Cortex of kidney (tissue), 1 donor: ENCODE data around the gene LENEP.

Experiments used
- DNase-seq: peaks from one replicate; lab custom pipeline; 2025; lab: John Stamatoyannopoulos, UW

LENEP gene

DNA sequence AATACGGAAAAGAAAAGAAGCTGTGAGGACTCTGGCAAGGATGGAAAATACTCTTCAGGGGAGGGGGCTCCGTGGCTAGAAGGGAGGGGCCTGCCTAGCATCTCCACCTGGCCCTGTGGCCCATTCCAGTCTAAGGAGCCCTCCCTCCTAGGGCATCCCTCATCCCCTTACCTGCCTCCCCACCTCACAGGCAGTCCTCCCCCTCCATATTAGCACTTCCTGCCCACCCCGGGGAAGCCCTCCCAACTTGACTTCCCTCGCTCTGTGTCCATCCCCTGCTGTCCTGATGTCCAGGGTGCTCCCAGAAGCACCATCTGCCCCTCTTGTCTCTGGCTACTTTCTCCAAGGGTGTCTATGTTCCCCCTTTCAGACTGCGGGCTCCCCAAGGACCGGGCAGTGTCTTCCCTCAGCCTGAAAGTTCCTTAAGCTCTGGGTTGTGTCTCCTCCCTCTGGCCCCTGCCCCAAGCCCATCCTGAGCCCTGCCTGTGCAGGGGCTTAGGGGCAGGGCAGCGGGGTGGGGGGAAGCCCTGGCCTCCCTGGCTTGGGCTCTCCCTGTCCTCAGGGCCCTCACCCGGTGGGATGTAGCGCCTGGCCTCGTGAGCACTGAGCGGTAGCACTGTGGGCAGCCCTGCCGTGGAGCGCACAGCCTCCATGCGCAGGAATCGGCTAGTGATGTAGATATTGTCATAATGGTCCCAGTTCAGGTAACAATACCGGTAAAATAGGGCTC lies 36.3 kb downstream of the LENEP start:
- DNase-seq, result no peak

DNA sequence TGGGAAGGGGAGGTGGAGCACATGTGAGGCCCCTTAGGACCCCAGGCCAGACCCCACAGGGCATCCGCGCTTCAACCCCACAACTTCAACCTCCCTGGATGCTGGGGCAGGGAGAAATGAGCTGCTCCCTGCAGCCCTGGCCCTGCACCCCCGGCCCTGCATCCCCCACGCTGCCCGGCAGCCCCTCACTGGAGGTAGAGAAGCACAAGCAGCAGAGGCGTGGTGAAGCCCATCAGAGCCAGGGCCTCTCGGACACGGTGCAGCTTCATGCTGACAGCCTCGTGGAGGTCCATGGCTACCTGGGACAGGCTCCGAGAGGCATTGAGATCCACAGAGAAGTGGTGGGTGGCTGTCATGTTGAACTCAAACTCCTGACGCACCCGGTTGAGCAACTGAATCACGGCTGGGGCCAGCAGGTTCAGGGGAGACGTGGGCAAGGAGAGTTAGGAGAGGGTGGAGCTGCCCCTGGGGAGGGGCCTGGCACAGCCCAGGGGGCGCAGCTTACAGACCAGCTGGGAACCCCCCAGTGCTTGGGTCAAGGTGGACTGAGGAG lies 36.9 kb downstream of the LENEP start:
- DNase-seq, result no peak

DNA sequence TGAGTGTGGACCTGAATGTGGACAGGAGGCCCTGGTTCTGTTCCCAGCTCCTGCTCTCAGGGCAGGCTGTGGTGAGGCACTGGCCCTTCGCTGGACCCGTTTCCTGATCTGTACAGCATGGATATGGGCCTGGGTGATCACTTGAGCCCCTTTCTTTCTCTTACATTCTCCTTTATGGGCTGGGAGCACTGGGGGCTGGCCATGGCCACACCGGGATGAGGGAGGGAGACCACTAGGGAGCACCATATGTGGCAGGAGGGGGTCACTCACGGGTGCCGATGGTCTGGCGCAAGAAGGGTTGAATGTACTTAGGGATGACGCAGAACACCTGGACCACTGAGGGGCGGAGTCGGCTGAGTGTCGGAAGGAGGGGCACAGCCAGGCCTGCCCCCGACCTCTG lies 37.5 kb downstream of the LENEP start:
- DNase-seq, result no peak

DNA sequence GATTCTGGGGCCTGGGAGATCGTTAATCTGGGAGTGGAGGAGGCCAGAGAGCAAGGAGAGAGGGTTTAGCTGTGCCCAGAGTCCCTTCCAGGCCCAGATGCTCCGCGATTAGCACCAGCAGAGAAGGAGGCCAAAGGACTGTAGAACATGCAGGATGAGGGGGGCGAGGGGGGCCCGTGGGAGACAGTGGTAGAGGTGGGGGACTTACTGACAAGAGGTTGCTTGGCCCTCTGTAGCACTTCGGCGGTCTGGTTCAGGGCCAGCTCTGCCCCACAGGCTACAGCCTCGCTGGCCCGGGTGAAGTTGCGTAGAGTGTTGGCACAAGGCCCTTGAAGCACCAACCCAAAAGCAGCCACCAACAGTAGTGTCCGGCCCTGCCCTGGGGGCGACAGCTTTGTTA lies 39.5 kb downstream of the LENEP start:
- DNase-seq, result no peak

DNA sequence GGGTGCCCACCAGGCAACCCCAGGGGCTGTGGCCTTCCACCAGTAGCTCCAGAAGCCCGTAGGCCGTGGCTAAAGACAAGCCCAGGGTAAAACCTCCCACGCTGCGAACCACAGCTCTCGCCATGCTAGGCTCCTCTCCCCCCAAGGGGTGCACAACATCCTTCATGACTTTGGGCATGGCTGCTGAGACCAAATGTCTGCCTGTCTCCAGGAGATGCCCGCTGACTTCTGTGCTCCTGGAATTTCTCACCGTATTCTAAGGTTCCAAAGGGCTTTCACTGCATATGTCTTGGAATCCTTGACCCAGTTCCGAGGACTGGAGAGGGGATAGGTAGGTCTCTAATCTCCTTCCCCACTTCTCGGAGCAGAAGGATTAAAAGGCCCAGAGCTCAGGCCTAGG lies 40.1 kb downstream of the LENEP start, which contains the start of the genes DCST1 and DCST2:
Gene DCST1 (plus strand): TSS at position 301 of the 400 bp plus-strand sequence. CDS start 213 bp downstream, outside the sequence.
Gene DCST2 (minus strand): TSS at position 258 of the 400 bp plus-strand sequence. CDS start 80 bp downstream, at position 178.
- no peak for DNase-seq

DNA sequence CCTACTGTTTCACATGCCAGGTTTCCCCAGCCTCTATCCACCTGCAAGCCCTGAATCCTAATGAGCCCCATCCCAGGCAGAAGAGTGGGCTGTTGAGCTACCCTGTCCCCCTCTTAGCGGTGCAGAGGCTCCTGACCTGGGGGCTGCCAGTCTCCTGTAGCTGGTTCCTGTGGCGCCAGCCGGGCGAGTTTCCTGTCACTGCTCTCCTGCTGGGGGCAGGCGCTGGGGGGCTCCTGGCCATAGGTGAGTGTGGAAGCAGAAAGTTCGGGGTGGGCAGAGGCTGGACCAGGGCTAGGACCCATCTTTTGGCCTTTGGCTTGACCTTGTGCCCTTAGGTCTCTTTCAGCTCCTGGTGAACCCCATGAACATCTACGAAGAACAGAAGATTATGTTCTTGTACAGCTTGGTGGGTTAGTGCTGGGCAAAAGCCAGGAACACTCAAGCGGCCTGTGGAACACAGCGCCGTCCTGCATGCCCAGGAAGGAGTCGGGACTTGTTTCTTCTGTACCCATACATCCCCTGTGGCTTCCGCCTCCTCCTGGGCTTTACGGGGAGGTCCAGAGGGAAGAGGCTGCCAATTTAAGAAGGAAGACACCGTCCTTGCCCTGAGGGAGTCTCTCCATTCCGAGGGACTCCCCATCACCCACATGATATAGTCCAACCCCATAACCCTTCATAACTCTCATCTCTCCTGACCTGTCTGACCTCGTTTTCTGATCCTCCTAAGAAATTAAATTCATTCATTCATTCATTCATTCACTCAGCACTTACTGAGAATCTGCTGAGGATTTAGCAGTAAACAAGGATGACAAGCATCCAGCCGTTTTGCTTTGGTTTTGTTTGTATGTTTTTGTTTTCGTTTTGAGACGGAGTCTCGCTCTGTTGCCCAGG lies 41.2 kb downstream of the LENEP start:
- DNase-seq, result no peak

DNA sequence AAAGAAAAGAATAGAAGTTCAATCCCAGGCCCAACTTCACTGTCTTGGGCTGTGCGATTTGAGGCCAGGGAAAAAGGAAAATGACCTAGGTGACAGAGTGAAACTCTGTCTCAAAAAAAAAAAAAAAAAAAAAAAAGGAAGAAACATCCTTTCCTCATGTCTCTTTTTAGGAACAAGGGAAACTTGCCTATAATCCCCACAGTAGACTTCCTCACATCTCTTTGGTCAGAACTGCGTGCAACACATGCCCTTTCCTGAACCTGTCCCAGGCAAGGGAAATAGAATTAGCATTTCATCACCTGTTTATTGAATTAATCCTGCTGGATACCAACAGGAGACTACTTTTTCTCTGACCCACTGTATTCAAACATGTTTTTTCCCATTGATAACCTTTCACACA lies 42.5 kb downstream of the LENEP start:
- DNase-seq, result no peak

DNA sequence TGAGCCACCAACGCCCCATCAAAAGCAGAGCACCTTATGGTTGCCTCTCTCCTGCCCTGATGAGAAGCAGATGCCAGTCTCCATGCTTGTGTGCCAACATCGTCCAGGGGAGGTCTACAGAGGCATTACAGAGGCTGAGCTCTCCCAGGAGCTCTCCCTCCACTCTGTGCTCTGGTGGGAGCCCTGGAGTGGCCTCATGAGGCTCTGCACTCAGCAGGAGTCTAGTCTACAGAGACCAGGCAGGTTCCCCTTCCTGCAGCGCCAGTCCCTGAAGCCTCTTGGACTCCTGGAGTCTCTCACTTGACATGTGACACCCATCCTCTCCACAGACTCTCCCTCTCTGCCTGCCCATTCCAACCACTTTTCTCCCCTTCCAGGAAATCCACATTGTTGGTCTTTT lies 43.7 kb downstream of the LENEP start:
- DNase-seq, result no peak

DNA sequence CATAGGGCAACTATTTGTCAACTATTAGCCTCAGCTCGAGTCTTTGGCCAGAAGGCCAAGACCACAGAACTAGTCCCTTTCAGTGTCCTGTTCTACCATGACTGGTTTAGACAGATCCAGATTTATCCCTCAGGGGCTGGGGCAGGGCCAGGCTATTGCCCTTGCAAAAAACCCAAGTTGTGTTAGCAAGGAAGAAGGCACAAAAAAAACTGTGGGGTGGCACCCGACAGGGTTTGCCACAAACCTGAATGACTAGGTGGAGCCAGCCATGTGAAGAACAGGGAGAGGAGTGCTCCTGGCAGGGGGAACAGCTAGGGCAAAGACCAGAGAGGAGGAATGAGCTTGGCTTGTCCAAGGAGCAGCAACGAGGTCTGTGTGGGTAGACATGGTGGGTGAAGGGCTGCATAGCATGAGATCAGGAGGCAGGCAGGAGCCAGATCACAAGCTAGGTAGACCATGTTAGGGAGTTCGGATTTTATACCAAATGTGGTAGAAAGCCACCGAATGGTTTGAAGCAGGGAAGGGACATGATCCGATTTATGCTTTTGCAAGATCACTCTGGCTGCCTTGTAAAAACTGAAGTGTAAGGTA lies 44.6 kb downstream of the LENEP start:
- no peak for DNase-seq

DNA sequence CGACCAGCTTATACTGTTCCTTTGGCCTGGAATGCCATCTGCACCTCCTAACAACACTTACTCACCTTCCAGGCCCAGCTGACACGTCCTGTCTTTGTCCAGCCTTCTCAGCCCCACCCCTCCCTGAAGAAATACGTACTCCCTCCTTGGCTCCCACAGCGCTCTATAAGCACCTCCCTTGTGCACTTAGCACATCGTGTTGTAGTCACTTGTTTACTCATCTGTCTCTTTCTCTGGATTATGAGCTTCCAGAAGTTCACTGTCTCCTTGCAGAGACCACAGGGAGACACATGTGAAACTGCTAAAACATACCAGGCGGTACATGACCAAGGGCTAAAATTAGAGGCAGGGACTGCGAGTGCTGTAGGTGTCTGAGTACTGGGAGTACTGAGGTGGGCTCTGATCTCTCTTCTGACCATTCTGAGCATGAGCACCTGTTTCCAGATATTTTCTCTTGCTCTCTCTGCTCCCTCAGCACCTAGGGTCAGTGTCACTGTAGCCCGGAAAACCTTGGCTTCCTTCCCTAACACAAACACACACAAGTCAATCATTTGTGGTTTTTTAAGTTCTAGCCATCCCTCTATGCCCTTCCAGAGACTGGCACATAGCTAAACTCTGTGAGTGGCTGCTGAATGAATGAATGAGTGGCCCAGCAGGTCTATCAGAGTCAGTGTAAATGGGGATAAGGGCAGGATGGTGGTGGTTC lies 45.4 kb downstream of the LENEP start:
- no peak for DNase-seq

DNA sequence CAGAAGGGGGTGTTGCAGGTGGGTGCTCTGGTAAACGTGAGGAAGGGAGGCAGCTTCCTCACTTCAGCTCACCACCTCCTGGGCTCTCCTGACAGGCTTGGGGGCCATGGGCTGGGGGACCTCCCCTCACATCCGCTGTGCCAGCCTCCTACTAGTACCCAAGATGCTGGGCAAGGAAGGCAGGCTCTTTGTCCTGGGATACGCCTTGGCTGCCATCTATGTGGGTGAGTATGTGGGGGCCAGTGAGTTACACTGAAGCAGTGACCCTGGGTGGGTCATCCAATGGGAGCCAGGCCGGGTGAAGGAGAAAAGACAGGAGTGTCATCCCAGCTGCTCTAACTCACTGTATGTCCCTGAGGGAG lies 45.9 kb downstream of the LENEP start:
- DNase-seq, result no peak

DNA sequence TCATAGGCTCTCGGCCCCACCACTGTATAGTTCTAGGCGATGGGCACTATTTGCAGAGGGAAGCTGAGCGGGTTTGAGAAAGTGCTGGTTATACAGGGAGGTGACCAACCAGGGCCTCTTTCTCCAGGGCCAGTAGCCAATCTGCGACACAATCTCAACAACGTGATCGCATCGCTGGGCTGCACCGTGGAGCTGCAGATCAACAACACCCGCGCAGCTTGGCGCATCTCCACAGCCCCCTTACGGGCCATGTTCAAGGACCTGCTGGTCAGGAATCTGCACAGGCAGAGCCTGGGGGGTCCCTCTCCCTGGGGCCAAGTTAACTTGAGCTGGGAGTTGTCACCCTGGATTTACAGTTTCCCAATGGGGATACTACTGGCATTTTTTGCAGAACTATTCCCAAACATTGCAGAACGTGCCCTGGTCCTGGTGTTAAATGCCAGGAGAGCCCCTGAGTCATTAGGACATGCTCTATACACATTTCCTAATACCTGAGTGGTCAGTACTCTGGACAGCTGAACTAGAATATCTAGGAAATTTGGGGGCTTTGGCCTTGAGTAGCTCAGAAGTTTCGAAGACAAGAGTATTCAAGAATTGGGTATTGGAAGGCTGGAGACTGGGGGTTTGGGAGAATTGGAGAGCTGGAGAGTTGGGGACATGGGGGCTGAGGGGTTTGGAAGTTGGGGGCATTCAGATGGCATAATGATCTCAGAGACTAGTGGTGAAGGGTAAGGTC lies 47.1 kb downstream of the LENEP start:
- no peak for DNase-seq

DNA sequence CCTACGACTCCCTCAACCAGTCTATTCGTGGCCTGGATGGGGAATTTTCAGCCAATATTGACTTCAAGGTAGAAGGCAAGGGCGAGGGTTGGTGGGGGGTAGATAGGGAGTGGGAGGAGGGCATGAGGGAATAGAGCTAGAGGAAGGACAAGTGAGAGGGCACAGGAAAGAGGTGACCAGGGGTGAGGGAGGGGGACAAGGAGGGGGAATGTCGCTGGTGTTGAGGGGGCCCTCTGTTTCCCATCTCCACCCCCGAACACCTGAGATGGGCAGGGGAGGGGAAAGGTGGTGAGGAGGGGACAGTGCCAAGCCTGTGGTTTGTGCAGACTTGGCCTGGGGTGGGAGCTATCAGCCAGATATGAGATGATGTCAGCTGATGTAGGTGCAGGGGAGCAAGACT lies 49.4 kb downstream of the LENEP start:
- DNase-seq, result no peak

DNA sequence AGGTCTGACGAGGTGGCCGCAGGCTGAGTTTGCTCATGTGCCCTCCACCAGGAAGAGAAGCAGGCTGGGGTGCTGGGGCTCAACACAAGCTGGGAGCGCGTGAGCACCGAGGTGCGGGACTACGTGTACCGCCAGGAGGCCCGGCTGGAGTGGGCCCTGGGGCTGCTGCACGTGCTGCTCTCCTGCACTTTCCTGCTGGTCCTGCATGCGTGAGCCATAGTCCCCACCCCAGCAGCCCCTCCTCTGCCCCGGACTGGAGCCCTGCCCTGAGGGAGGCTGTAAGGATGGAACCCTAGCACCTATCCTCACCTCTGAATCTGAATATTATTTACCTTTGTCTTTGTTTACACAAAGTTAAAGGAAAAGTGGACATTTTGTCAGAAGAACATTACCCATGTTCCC lies 49.9 kb downstream of the LENEP start:
- DNase-seq, result no peak

DNA sequence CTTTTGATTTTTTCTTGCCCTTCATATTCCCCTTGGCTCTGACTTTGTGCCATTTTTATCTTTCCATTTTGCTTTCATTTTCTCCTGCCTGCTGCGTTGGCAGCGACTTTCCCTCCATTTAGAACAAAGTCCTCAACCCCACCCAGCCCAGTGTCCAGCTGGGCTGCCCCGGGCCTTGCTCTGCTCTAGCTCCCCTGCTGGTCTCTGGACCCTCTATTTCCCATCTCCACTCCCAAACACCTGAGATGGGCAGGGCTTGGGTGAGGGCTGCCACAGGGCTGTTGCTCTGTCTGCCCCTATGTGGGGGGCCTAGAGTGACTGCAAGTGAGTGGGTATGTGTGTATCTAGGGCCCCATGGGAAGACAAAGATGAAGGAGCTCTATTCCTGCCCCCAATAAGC lies 50.4 kb downstream of the LENEP start:
- no peak for DNase-seq
